ENCODE data around the gene SMIM38.

The SMIM38 gene

DNA sequence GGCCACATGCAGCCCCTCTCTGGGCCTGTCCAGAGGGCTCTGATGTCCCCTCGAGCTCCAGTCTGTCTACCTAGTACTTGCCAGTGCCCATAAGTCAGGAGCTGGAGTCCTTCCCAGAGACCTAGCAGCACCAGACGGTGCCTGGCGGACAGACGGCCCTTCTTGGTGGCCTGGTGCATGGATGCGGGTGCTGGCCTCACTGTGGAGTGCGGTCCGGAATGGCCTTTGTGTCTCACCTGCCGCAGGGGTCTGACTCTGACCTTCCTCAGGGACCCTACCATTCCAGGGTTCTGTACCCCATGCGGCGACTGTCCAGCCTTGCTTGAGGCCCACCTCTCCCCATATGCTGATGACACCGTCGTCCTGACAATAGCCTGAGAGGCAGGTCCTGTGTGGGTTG, 29.4 kb upstream of the SMIM38 start:
- H3K4me1 ChIP-seq (ENCODE audit: insufficient read depth, low read length) = no peaks in the 10 kb centered on the region
- no peak overlapping the region for H3K27ac ChIP-seq (ENCODE audit: low read length)
- H2AFZ ChIP-seq (ENCODE audit: low read depth, low read length) = no peak overlapping the region
- H3K9me3 ChIP-seq (ENCODE audit: insufficient read depth, low read length, severe bottlenecking) = no peaks in the 10 kb centered on the region
- ATAC-seq (ENCODE audit: insufficient read depth, low read depth) = no peak
- no peak overlapping the region for H3K9ac ChIP-seq (ENCODE audit: low read depth, low read length)
- no peak for DNase-seq
- H3K4me2 ChIP-seq (ENCODE audit: insufficient read depth, low read length) = no peak overlapping the region
- H3K27me3 ChIP-seq (ENCODE audit: insufficient read depth, low read length, poor library complexity) = no peaks in the 10 kb centered on the region
- no peaks in the 10 kb centered on the region for H3K79me2 ChIP-seq (ENCODE audit: insufficient read depth, low read length)
- no peaks in the 10 kb centered on the region for H3K36me3 ChIP-seq (ENCODE audit: insufficient read depth, low read length)
- TF ChIP-seq, protein P1, sequence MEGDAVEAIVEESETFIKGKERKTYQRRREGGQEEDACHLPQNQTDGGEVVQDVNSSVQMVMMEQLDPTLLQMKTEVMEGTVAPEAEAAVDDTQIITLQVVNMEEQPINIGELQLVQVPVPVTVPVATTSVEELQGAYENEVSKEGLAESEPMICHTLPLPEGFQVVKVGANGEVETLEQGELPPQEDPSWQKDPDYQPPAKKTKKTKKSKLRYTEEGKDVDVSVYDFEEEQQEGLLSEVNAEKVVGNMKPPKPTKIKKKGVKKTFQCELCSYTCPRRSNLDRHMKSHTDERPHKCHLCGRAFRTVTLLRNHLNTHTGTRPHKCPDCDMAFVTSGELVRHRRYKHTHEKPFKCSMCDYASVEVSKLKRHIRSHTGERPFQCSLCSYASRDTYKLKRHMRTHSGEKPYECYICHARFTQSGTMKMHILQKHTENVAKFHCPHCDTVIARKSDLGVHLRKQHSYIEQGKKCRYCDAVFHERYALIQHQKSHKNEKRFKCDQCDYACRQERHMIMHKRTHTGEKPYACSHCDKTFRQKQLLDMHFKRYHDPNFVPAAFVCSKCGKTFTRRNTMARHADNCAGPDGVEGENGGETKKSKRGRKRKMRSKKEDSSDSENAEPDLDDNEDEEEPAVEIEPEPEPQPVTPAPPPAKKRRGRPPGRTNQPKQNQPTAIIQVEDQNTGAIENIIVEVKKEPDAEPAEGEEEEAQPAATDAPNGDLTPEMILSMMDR (IDR thresholded peaks at IDR 0.05; ENCODE audit: borderline replicate concordance, extremely low read depth, low read length, poor library complexity, severe bottlenecking) = no peak
- TF ChIP-seq EZH2 (IDR thresholded peaks at IDR 0.05; ENCODE audit: borderline replicate concordance, low read depth, low read length, severe bottlenecking) = no peak
- no peak overlapping the region for H3K4me3 ChIP-seq (ENCODE audit: low read depth in 1 of 2, low read length in 2 of 2)
- no peaks in the 10 kb centered on the region for H4K20me1 ChIP-seq (ENCODE audit: insufficient read depth, low read length)

DNA sequence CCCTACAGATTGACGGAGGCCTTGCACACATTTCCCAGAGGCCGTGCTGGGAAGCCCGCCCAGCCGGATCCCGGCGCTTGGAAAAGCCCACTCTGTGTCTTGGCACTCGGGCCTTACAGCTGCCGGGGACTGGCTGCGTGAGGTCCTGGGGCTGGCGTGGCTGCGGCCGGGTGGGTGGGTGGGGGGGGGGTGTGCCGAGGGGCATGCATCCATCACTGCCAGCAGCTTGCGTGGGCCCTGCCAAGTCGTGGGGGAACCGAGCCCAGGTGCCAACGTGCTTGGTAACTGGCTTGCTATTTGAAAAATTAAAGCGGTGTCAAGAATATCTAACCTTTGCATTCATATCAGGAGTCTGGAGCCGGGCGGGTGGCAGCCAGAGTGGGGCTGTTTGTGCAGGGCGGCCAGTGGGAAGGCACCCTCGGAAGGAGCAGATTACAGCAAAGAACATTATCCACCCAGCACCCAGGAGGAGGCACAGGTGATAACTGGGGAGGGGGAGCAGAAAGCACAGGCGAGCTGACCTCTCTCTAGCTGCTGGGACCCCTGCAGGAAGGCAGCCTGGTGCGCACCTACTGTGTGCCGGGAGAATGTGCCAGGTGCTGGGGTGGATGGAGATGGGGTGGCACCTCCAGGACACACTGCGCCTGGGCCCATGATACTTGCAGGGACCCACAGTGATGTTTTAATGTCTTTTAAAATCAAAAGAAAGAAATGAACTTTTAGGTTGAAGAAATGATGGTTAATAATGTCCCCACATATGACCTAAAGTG, 28.5 kb upstream of the SMIM38 start:
- Histone ChIP-seq H3K4me1 (ENCODE audit: insufficient read depth, low read length) (no peaks in the 10 kb centered on the region), H3K4me2 (ENCODE audit: insufficient read depth, low read length) (no peak overlapping the region), H3K36me3 (ENCODE audit: insufficient read depth, low read length) (no peaks in the 10 kb centered on the region), H2AFZ (ENCODE audit: low read depth, low read length) (no peak overlapping the region), H4K20me1 (ENCODE audit: insufficient read depth, low read length) (no peaks in the 10 kb centered on the region), H3K4me3 (ENCODE audit: low read depth in 1 of 2, low read length in 2 of 2) (no peak overlapping the region), H3K27me3 (ENCODE audit: insufficient read depth, low read length, poor library complexity) (no peaks in the 10 kb centered on the region), H3K9me3 (ENCODE audit: insufficient read depth, low read length, severe bottlenecking) (no peaks in the 10 kb centered on the region), H3K79me2 (ENCODE audit: insufficient read depth, low read length) (no peaks in the 10 kb centered on the region), H3K9ac (ENCODE audit: low read depth, low read length) (no peak overlapping the region), H3K27ac (ENCODE audit: low read length) (no peak overlapping the region)
- DNase-seq (no peak), ATAC-seq (ENCODE audit: insufficient read depth, low read depth) (no peak)
- TF ChIP-seq, protein P1 (IDR thresholded peaks at IDR 0.05; ENCODE audit: borderline replicate concordance, extremely low read depth, low read length, poor library complexity, severe bottlenecking) = no peak
- no peak for TF ChIP-seq EZH2 (IDR thresholded peaks at IDR 0.05; ENCODE audit: borderline replicate concordance, low read depth, low read length, severe bottlenecking)

DNA sequence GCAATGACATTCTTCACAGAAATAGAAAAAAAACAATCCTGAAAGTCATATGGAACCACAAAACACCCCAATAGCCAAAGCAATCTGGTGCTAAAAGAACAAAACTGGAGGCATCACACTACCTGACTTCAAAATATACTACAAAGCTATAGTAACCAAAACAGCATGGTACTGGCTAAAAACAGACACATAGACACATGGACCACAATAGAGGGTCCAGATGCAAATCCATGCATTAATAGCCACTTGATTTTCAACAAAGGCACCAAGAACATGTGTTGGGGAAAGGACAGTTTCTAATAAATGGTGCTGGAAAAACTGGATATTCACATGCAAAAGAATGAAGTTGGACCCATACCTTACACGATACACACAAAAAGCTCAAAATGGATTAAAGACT, 27.9 kb upstream of the SMIM38 start:
- H3K9ac ChIP-seq (ENCODE audit: low read depth, low read length) = no peak overlapping the region
- DNase-seq (no peak), ATAC-seq (ENCODE audit: insufficient read depth, low read depth) (no peak)
- H3K36me3 ChIP-seq (ENCODE audit: insufficient read depth, low read length) = no peaks in the 10 kb centered on the region
- H3K79me2 ChIP-seq (ENCODE audit: insufficient read depth, low read length) = no peaks in the 10 kb centered on the region
- no peaks in the 10 kb centered on the region for H3K4me1 ChIP-seq (ENCODE audit: insufficient read depth, low read length)
- no peak for TF ChIP-seq EZH2 (IDR thresholded peaks at IDR 0.05; ENCODE audit: borderline replicate concordance, low read depth, low read length, severe bottlenecking)
- TF ChIP-seq, protein P1 (IDR thresholded peaks at IDR 0.05; ENCODE audit: borderline replicate concordance, extremely low read depth, low read length, poor library complexity, severe bottlenecking) = no peak
- H4K20me1 ChIP-seq (ENCODE audit: insufficient read depth, low read length) = no peaks in the 10 kb centered on the region
- H3K27me3 ChIP-seq (ENCODE audit: insufficient read depth, low read length, poor library complexity) = no peaks in the 10 kb centered on the region
- no peak overlapping the region for H3K4me2 ChIP-seq (ENCODE audit: insufficient read depth, low read length)
- H3K4me3 ChIP-seq (ENCODE audit: low read depth in 1 of 2, low read length in 2 of 2) = no peak overlapping the region
- H3K9me3 ChIP-seq (ENCODE audit: insufficient read depth, low read length, severe bottlenecking) = no peaks in the 10 kb centered on the region
- H2AFZ ChIP-seq (ENCODE audit: low read depth, low read length) = no peak overlapping the region
- no peak overlapping the region for H3K27ac ChIP-seq (ENCODE audit: low read length)

Measured in DND-41 (cell line).